GM21717 (cell line): ENCODE results near the gene SCN4A.
A peak's percentile ranks its signal among the peaks of the same experiment; 100 is the strongest.
"Not testable (repeated sequence)": the region's sequence is repeated elsewhere in the genome, so short reads cannot be mapped to it uniquely, and the experiment has no call there.

Experiments
- ATAC-seq: cut with Tn5 transposase; IDR thresholded peaks from one replicate; pipeline ENCODE4 v1.9.1; 2021; ENCODE audit warnings: mild to moderate bottlenecking, moderate library complexity; ENCODE audit not compliant: unreplicated experiment

The SCN4A gene

DNA sequence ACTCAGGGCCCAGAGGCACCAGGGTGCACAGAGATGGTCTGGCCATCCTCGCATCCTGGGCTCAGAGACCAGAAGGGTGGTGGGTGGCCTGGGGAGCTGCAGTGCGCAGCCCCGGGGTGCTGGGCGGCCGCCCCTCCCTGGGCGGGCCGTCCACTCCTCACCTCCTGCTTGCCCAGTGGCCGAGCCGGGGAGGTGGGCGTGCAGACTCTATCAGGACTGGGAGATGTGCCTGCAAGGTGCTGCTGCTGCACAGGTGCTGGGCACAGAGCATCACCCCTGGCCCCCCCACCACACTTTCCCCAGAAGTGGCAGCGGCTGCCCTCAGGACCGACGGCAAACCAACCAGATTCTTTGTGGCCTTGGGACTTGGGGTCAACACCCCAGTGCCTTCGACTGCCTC is at the start of gene SCN4A:
TSS of gene SCN4A (minus strand) at position 123 of the 400 bp plus-strand sequence. CDS start at position 46, 77 bp downstream.
- ATAC-seq: no peak

GRCh38 chr17:64020056-64020766 is 47.5 kb upstream of the SCN4A start, which contains the start of gene ICAM2:
Gene ICAM2 (minus strand): TSS chr17:64020633. CDS start chr17:64006691, 13,942 bp downstream.
- peak; percentile 60 for ATAC-seq

DNA sequence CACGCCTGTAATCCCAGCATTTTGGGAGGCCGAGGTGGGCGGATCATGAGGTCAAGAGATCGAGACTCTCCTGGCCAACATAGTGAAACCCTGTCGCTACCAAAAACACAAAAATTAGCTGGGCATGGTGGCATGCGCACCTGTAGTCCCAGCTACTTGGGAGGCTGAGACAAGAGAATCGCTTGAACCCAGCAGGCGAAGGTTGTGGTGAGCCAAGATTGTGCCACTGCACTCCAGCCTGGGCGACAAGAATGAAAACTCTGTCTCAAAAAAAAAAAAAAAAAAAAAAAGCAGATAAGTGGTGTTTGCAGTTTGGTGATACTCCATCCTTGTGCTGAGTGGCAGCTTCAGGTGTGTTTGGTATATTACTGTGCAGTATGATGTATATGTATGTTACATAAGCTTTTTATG is 46.8 kb upstream of the SCN4A start:
- ATAC-seq: peak; percentile 4

DNA sequence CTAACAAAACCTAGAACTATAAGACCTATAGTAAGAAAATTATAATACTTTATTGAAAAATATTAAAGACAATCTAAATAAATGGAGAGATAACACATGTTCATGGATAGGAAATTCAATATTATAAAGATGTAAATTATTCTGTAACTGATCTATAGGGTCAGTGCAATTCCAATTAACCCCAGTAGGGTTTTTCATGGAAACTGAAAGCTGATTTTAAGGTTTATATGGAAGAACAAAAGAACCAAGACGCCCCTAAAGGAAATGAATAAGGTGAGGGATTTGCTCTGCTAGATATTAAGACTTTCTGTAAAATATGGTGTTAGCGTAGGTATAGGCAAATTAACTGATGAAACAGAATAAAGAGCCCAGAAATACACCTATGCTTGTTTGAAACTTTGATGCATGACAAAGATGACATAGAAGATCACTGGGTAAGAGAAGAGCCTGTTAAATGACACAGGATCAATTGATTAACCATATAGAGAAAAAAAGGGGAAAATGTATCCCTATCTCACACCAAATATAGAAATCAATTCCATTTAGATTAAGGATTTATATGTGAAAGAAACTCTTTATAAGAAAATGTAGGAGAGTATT is 44.8 kb upstream of the SCN4A start:
- no peak for ATAC-seq

GRCh38 chr17:64016974-64017373 is 44.3 kb upstream of the SCN4A start:
- no peak for ATAC-seq

DNA sequence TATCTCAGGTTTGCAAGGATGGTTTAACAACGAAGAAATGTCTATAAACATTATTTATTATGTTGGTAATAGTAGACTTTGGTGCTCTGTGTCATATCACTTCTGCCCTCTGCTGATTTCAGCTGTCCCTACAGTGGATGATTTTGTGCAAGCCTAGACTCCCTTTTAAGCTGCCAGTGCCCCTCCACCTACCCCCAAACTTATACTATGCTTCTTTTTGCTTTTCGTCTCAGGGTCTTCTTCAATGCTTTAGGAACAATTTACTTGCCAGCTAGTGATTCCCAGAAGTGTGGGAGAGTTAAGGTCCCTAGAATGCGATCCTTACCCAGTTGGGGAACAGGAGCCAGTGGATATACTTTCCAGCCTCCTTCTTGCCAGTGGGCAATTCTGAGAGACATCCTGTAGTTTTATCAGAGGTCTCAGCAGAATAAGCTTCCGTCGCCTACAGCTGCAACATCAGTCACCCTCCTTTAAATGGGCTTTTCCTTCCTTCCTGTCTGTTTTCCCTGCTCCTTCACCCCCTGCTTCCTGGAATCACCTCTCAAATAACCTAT is 43.6 kb upstream of the SCN4A start:
- no peak for ATAC-seq

- no peak for ATAC-seq
These were observed 42.7 kb upstream of the SCN4A start for GRCh38 chr17:64015447-64015846.

GRCh38 chr17:64009571-64010402 is 37.1 kb upstream of the SCN4A start:
- no peak for ATAC-seq

DNA sequence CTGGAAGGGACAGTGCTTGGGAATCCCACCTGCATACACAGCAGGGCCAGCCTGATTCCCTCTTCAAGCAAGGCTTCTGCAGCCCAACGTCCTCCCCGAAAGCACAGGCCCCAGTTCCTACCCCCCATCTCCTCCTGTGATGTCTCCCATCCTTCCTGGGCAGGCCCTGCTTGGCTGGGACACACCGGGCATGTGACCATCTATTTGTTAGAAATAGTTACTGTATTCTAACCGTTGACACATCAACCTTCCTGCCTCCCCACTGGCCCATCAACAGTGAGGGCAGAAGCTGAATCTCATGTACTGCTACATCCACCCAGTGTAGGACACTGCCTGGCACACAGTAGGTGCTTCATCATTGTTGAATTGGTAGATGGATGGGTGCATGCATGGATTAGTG is 36.1 kb upstream of the SCN4A start:
- no peak for ATAC-seq

GRCh38 chr17:64008346-64008745 is 35.6 kb upstream of the SCN4A start:
- no peak for ATAC-seq

GRCh38 chr17:64007838-64008282 is 35.1 kb upstream of the SCN4A start:
- ATAC-seq: no peak

DNA sequence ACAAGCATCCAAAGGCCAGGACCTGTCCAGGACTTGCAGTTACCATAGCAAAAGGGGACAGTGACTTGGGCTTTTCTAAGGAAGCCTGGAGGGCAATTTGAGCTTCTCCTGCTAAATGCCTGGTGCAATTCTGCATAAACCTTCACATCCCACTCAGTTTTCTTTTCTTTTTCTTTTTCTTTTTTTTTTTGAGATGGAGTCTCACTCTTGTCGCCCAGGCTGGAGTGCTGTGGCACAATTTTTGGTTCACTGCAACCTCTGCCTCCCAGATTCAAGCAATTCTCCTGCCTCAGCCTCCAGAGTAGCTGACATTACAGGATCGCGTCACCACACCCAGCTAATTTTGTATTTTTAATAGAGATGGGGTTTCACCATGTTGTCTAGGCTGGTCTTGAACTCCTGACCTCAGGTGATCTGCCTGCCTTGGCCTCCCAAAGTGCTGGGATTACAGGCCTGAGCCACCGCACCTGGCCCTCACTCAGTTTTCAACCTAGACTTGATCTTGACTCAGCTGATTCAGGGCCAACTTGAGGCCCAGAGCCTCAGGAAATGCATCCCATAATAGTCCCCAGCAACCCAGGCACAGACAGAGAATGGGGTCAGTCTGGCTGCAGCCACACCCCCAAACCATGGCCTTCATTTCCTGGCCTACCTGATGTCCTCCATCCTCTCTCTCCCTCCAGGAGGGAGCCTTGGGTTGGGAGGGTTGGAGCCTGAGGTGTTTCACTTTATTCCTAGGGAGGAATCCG is 34.5 kb upstream of the SCN4A start:
- not testable (repeated sequence) for ATAC-seq

- ATAC-seq: no peak
These were observed 33.8 kb upstream of the SCN4A start for GRCh38 chr17:64006361-64007088.

DNA sequence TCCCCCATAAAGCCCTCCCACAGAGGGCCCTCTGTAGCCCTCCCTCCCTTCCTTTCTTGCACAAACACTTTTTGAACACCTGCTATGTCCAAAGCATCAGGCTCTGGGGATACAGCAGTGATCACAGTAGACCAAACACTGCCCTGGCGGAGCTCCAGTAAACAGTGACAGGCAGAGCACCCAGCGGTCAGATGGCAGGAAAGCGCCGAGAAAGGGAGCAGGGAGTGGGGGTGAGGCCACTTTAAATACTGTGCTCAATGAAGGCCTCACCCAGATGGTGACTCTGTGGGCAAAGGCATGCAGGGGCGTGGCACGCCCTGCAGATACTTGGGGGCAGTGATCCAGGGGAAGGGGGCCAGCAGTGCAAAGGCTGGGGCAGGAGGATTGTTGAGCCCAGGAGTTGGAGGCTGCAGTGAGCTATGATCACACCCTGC is 33.0 kb upstream of the SCN4A start:
- no peak for ATAC-seq

DNA sequence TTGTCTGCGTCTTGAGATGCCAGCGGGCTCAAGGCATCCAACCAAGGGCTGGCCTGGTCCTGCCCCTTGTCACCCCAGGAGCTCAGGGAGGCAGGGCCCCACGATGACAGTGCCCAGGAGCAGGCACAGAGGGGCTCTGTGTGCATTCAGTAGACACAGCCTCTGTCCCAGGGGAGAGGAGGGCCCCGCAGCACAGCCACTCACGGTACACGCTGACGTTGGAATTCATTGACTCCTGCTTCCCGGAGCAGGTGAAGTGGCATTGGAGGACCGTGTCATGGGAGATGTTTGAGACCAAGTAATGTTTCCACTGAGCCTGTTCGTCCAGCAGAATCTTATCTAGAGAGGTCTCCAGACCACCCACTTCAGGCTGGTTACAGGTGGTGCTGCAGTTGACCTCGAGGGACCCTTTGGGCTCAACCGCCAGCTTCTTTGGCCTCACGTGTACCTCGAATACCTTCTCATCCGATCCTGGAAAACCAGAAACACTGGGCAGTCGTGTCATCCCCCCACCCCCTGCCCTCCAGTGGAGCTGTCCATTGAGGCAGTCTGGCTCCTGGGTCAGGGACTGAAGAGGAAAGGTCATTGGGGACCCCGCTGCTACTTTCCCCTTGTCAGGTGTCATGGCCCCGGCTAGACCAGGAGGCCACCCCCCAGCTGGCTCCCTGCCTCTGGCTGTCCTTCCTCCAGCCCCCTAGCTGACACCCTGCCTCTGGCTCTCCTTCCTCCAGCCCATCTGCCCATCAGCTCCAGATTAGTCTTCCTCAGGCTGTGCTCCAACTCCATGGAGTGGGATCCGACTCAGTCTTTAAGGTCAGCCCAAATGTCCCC is 32.4 kb upstream of the SCN4A start:
- ATAC-seq: no peak

DNA sequence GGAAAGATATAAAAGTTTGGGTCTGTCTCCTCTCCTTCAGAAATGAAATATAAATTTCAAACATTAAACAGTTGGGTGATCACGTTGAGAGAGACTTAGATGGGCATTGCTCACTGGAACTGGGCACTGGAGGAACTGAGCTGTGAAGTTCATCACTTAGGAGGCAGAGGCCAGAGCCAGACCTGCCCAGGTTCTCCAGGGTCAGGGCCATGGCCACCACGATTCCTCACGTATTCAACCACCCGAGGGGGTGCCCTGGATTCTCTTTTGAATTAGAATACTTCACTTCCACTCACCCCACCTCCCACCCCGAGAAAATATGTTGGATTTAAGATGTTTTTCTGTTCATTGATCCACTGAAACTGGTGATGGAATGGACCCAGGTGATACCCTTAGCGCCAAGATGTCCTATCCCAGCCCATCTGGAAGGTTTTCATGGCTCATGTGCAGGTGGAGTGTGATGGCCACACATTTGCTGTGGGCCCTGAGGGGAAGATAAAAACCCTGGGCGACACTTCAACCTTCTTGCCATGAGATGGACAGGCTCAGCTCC is 31.6 kb upstream of the SCN4A start:
- ATAC-seq: no peak

DNA sequence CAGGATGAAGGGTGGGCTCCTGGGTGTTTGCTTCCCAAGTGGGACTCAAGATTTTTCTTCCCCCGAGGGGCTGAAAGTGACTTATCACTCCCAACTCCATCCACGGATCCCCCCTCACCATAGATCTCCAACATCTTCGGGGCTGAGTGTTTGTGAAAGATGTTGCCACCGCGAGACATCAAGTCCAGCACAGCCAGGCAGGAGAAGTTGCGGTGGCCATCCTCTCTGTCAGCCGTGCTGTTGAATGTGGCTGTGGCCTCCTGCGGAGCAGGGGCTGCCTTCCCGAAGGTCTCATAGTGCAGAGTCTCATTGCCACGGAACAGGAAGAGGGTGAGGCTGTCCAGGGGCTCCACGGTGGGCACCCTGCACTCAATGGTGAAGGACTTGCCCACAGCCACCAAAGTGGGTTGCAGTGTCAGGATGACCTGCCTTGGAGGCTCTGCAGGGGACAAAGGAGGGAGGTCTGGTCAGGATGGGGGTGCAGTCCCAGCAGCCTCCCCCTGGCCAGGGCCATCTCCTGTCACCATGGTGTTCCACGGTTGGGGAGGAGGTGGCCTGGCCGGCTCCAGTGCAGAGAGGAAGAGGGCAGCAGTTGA is 30.9 kb upstream of the SCN4A start:
- no peak for ATAC-seq
